ENCODE results near the gene RIPK1. TPM values are rescaled to one million over a fixed set of nuclear protein-coding genes. Genes with fewer than 3 reads are reported as not detected.

RIPK1 gene
- polyA plus RNA-seq, 2 of the 4 experiments (the other 2 are of a cell fraction), result 10.6 to 14.3 TPM

DNA sequence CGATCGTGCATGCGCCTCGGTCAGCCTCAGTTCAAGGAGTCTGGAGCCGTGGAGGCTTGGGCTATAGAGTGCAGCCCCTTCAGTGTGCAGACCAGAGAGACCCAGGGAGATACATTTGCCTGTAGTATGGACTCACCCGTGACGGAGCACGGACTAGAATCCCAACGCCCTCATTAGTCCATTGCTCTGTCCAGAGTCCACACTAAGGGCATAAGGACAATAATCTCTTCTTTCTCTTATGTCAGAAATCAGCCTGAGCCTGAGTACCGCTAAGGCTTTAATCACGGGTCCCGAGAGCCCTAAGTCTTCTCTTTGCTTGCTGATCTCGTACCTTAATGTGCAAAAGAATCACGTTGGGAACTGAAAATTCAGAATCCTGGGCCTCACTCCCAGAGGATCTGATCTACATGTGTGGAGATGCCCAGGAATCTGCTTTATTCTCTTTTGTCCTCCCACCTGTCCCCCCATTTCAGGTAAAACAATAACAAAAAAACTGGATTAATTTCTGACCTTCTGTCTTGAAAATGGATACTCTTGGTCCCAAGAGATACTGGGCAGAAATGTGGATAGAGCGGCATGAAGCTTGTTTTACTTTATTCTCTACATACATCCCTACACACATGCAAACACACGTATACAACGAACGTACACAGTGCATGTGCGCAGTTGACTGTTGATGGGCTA, 50.9 kb downstream of the RIPK1 start:
- DNase-seq (ENCODE audit: low read depth in 1 of 2, low spot score in 1 of 2), result peak; percentile 16 to 33

DNA sequence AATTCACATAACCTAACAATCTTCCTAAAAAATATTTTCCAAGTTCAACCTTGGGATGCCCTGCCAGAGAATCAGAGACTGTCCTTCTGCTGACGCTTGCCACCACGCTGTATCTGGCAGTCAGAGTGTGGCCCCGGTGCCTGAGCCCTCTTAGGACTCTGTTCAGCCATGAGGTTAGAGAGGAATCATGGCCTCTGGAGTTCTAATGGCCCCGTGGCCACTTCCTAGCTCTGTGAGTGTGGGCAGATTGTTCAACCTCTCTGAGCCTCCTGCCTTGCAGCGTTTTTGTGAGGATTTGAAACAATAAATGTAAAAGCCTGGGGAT, 52.4 kb downstream of the RIPK1 start:
- H3K9me3 ChIP-seq, result no peaks in the 10 kb centered on the region
- WGBS (ENCODE audit: missing lambda C conversion rate), result 87% methylated on average over 5 of the region's 5 CpGs
- TF ChIP-seq HOXB5 (CRISPR knock-in tag; IDR thresholded peaks at IDR 0.05), result no peak
- TF ChIP-seq EHF (CRISPR knock-in tag; IDR thresholded peaks at IDR 0.05), result no peak
- TF ChIP-seq, protein P1, sequence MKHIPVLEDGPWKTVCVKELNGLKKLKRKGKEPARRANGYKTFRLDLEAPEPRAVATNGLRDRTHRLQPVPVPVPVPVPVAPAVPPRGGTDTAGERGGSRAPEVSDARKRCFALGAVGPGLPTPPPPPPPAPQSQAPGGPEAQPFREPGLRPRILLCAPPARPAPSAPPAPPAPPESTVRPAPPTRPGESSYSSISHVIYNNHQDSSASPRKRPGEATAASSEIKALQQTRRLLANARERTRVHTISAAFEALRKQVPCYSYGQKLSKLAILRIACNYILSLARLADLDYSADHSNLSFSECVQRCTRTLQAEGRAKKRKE (CRISPR knock-in tag; IDR thresholded peaks at IDR 0.05; ENCODE audit: low read depth), result no peak
- no peak for TF ChIP-seq MAZ (IDR thresholded peaks at IDR 0.05; ENCODE audit: borderline replicate concordance, low read depth, low read length)
- TF ChIP-seq TP53 (CRISPR knock-in tag; IDR thresholded peaks at IDR 0.05), result no peak
- TF ChIP-seq JUN (IDR thresholded peaks at IDR 0.05), result no peak
- no peak for TF ChIP-seq CHD4 (IDR thresholded peaks at IDR 0.05; ENCODE audit: borderline replicate concordance)
- TF ChIP-seq POLR2AphosphoS2 (conservative IDR thresholded peaks at IDR 0.05; ENCODE audit: low read length), result no peak
- no peak for TF ChIP-seq ESRRA (IDR thresholded peaks at IDR 0.05; ENCODE audit: borderline replicate concordance, low read length)
- TF ChIP-seq MAFK (IDR thresholded peaks at IDR 0.05; ENCODE audit: partially characterized antibody), result no peak
- no peak for TF ChIP-seq RCOR1 (IDR thresholded peaks at IDR 0.05; ENCODE audit: low read depth, low read length)
- TF ChIP-seq FOXS1 (CRISPR knock-in tag; IDR thresholded peaks at IDR 0.05), result no peak
- TF ChIP-seq, protein P2, sequence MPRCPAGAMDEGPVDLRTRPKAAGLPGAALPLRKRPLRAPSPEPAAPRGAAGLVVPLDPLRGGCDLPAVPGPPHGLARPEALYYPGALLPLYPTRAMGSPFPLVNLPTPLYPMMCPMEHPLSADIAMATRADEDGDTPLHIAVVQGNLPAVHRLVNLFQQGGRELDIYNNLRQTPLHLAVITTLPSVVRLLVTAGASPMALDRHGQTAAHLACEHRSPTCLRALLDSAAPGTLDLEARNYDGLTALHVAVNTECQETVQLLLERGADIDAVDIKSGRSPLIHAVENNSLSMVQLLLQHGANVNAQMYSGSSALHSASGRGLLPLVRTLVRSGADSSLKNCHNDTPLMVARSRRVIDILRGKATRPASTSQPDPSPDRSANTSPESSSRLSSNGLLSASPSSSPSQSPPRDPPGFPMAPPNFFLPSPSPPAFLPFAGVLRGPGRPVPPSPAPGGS (IDR thresholded peaks at IDR 0.05), result no peak
- CTCF ChIA-PET, result no interaction called here
- no peak overlapping the region for H3K4me3 ChIP-seq
- H3K4me1 ChIP-seq, result peaks cover 9% of the 10 kb centered on the region; the same call in 2 of the 3 replicates
- no peak for DNase-seq (ENCODE audit: low read depth in 1 of 2, low spot score in 1 of 2)
- no peak for FAIRE-seq
- no peak overlapping the region for H3K27ac ChIP-seq
- POLR2A ChIA-PET, result no interaction called here
- no peak overlapping the region for H3K4me2 ChIP-seq
- ATAC-seq, result no peak

More for the DNA sequence above, 50.9 kb downstream of the RIPK1 start:
- Histone ChIP-seq H3K4me3 (peak overlapping the region; percentile 71), H3K4me1 (peaks cover 9% of the 10 kb centered on the region; the same call in 2 of the 3 replicates), H3K27ac (peak overlapping the region; percentile 95 to 96), H3K4me2 (peak overlapping the region; percentile 65), H3K9me3 (no peaks in the 10 kb centered on the region)
- peak; percentile 70 for ATAC-seq
- no peak for FAIRE-seq
- TF ChIP-seq FOSB (CRISPR knock-in tag; IDR thresholded peaks at IDR 0.05) (no peak), HEYL (CRISPR knock-in tag; IDR thresholded peaks at IDR 0.05) (no peak), HDAC2 (IDR thresholded peaks at IDR 0.05) (no peak), ESRRA (IDR thresholded peaks at IDR 0.05; ENCODE audit: borderline replicate concordance, low read length) (no peak), CHD4 (IDR thresholded peaks at IDR 0.05; ENCODE audit: borderline replicate concordance) (no peak), MAZ (IDR thresholded peaks at IDR 0.05; ENCODE audit: borderline replicate concordance, low read depth, low read length) (no peak), NR3C1 (IDR thresholded peaks at IDR 0.05) (no peak), NFE2L2 (conservative IDR thresholded peaks at IDR 0.05; ENCODE audit: low read length) (no peak), FOXS1 (CRISPR knock-in tag; IDR thresholded peaks at IDR 0.05) (no peak), EP300 (IDR thresholded peaks at IDR 0.05) (no peak), ZFP36 (IDR thresholded peaks at IDR 0.05; ENCODE audit: borderline replicate concordance, partially characterized antibody) (no peak), GATA3 (IDR thresholded peaks at IDR 0.05; ENCODE audit: borderline replicate concordance) (no peak), TP53 (CRISPR knock-in tag; IDR thresholded peaks at IDR 0.05) (no peak), CBX2 (IDR thresholded peaks at IDR 0.05; ENCODE audit: borderline replicate concordance, low read depth) (no peak)
- TF ChIP-seq, protein P3, sequence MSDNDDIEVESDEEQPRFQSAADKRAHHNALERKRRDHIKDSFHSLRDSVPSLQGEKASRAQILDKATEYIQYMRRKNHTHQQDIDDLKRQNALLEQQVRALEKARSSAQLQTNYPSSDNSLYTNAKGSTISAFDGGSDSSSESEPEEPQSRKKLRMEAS (IDR thresholded peaks at IDR 0.05), result no peak
- TF ChIP-seq, protein P4, sequence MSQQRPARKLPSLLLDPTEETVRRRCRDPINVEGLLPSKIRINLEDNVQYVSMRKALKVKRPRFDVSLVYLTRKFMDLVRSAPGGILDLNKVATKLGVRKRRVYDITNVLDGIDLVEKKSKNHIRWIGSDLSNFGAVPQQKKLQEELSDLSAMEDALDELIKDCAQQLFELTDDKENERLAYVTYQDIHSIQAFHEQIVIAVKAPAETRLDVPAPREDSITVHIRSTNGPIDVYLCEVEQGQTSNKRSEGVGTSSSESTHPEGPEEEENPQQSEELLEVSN (IDR thresholded peaks at IDR 0.05; ENCODE audit: borderline replicate concordance, low read depth), result no peak
- TF ChIP-seq, protein P1 (CRISPR knock-in tag; IDR thresholded peaks at IDR 0.05; ENCODE audit: low read depth), result no peak
- TF ChIP-seq, protein P5, sequence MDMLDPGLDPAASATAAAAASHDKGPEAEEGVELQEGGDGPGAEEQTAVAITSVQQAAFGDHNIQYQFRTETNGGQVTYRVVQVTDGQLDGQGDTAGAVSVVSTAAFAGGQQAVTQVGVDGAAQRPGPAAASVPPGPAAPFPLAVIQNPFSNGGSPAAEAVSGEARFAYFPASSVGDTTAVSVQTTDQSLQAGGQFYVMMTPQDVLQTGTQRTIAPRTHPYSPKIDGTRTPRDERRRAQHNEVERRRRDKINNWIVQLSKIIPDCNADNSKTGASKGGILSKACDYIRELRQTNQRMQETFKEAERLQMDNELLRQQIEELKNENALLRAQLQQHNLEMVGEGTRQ (IDR thresholded peaks at IDR 0.05), result no peak
- TF ChIP-seq, protein P6, sequence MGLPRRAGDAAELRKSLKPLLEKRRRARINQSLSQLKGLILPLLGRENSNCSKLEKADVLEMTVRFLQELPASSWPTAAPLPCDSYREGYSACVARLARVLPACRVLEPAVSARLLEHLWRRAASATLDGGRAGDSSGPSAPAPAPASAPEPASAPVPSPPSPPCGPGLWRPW (IDR thresholded peaks at IDR 0.05), result no peak
- POLR2A ChIA-PET, result interaction anchor here (0.6 to 1.5 kb wide), 5 partner anchors 11 to 112 kb away, joined by 3 to 6 read pairs (median 4); partner anchors contain the start of gene TUBB2A
- CTCF ChIA-PET, result interaction anchor here (0.9 to 1.2 kb wide), 3 partner anchors 38 to 132 kb away, joined by 3 to 6 read pairs (median 5); partner anchors contain the start of genes RIPK1 and TUBB2A
- 37% methylated on average over 13 of the region's 19 CpGs for WGBS (ENCODE audit: missing lambda C conversion rate)
